ENCODE data around the gene SMC6. TPM values are rescaled to one million over a fixed set of nuclear protein-coding genes. Genes with fewer than 3 reads are reported as not detected.

SMC6 gene, protein sequence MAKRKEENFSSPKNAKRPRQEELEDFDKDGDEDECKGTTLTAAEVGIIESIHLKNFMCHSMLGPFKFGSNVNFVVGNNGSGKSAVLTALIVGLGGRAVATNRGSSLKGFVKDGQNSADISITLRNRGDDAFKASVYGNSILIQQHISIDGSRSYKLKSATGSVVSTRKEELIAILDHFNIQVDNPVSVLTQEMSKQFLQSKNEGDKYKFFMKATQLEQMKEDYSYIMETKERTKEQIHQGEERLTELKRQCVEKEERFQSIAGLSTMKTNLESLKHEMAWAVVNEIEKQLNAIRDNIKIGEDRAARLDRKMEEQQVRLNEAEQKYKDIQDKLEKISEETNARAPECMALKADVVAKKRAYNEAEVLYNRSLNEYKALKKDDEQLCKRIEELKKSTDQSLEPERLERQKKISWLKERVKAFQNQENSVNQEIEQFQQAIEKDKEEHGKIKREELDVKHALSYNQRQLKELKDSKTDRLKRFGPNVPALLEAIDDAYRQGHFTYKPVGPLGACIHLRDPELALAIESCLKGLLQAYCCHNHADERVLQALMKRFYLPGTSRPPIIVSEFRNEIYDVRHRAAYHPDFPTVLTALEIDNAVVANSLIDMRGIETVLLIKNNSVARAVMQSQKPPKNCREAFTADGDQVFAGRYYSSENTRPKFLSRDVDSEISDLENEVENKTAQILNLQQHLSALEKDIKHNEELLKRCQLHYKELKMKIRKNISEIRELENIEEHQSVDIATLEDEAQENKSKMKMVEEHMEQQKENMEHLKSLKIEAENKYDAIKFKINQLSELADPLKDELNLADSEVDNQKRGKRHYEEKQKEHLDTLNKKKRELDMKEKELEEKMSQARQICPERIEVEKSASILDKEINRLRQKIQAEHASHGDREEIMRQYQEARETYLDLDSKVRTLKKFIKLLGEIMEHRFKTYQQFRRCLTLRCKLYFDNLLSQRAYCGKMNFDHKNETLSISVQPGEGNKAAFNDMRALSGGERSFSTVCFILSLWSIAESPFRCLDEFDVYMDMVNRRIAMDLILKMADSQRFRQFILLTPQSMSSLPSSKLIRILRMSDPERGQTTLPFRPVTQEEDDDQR
- total RNA-seq: 30.0 and 32.4 TPM in 2 replicates

GRCh38 chr2:17753803-17754663, at the start of gene SMC6, which contains the start of gene GEN1:
Gene SMC6, minus strand, starts transcription at chr2:17753810. Its CDS starts 7,864 bp downstream, at chr2:17745946.
Gene GEN1, plus strand, starts transcription at chr2:17754138. Its CDS starts 5,806 bp downstream, at chr2:17759944.
- DNase-seq: peak; percentile 90

DNA sequence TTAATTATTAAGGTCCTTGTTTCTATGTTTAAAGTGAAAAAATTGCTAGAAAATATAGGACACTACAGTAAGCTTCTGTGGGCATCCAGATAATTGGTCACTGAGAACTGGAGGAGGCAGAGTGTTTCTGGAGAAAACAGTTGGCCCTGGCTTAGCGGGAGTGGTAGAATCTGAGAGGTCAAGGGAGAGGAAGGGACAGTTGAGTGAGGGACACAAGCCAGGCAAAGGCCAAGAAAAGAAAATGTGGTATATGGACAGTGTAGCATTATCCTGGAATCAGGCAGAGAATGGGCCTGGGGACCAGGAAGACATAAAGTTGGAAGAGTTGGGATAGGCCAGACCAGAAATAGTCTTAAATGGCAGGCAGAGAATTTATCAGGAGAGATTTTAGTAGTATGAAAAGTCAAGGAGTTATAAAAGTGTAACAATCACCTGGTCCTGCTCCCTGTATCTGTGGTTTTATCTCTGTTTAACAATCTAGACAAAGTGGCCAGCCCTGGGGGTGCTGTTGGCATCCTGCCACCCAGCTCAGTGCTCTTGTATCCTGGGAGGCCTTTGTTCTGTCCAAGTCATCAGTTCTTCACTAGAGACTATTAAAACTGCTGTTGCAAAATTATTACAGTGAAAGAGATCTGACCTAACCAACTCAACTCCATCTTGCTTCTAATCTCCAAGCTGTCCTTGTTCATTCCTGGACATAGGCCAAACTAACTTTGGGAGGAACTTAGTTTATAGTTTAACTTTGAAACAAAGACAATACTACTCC, 47.3 kb upstream of the SMC6 start:
- DNase-seq: no peak

GRCh38 chr2:17800219-17800618, 46.6 kb upstream of the SMC6 start:
- DNase-seq: no peak

- no peak for DNase-seq
These were observed 45.9 kb upstream of the SMC6 start for GRCh38 chr2:17799301-17800120.

DNA sequence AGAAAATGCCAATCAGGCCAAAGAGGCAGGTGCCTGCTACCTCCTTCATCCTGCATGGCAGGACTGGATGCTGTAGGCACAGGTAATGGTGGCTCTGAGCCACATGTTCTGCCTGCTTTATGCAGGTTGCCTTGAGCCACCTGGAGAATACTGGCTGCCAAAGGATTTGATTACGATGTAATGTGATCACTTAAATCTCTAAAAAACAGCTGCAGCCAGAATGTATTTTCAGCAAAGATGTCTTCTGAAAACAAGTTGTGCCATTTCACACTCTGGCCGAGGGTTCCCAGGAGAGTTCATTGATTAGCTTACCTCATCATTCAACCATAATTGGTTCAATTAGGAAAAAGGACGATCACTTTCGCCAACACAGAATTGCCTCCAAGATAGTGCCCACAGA, 44.7 kb upstream of the SMC6 start:
- no peak for DNase-seq

- DNase-seq: no peak
These were observed 41.7 kb upstream of the SMC6 start for GRCh38 chr2:17795309-17795708.

DNA sequence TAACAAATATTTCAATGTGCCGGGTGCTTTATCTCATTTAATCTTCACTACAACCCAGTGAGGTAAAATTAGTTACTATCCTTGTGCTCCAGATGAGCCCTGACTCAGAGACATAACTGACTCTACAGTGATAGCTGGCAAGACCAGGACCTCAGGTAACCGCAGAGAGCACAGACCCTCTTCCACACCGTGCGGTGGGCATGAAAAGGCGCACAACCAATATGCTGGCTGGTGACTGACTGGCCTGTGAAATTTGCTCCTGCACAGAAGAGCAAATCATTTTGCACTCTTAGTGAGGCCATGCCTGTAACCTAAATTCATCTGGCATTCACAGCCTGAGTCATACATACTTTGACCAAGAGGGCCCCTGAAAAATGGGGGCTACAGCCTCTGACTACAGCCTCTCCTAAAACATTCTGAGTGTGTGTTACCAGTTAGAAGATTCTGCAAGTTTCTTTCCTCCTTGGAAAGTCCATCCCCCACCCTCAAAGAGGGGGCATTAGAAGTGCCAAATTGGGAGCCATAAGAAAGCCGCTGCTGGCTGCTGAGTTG, 40.3 kb upstream of the SMC6 start:
- no peak for DNase-seq

DNA sequence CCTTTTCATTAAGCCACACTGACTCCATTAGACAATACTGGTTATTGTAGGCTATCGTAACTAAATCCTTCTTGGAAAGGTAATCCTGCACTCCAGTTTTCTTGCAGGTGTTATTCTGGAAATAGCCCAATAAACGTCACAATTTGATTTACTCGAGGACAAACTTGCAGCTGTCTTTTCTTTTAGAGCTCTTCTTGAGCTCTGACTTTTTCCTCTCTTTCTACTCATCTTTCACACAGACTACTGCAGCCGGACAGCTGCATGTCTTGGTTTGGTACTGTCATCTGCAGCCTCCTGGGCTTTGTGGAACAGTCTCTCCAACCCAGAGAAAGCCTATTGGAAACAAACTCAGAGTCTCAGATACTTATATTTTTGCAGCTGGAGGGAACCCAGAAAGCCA, 39.7 kb upstream of the SMC6 start:
- no peak for DNase-seq

DNA sequence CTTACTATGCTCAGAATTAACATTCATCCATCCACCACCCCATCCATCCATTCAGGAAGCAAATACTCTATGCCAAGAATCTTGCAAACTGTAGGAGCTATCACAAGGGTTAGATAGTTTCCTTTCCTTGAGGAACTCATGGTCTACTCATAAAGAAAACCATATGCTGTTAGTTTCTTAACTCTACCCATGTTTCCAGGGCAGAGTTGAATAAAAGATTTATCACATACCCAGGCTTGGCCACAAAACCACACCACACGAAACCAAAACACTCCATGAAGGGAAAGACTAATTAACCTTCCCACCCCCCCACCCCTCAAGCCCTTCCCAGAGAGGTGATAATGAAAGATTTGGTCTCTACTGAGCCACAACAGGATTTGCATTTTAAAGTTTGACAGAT, 38.9 kb upstream of the SMC6 start:
- DNase-seq: no peak

GRCh38 chr2:17791817-17792130, 38.2 kb upstream of the SMC6 start:
- no peak for DNase-seq

GRCh38 chr2:17791121-17791816, 37.7 kb upstream of the SMC6 start:
- peak; percentile 97 for DNase-seq

GRCh38 chr2:17790536-17790935, 36.9 kb upstream of the SMC6 start:
- DNase-seq: no peak

DNA sequence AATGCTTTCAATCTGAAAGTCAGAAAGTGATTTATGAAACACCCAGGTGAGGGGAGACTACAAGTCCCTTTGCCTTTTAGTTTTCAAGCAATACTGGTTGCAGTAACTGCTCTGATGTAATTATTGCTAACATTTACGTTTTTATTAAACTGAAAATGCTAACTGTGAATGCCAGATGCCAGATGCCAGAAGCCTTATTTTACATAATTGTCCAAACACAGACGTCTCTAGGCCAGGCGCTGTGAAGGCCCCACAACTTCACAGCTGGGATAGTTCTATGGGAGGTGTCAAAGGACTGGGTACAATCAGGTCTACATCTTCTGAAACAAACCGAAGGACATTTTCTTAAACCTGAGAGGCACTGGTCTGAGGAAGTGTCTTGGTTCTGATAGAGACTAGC, 35.2 kb upstream of the SMC6 start:
- no peak for DNase-seq

DNA sequence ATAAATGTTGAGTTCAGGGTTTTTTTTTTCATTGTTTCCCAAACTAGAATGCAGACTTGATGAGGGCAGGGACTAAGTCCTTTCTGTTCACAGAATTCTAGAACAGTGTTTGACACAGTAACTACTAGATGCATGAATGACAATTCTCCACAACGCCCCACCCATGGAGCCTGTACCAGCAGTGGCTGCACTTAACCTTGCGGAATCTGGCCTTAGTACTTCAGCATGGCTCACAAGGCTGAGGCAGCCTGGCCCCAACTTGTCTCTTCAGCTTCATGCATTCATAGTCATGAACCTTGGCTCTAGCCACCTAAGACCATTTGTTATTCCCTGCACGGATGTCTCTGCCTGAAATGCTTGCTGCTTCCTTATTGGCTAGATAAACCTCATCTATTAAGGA, 33.1 kb upstream of the SMC6 start:
- DNase-seq: no peak

- no peak for DNase-seq
These were observed 27.9 kb upstream of the SMC6 start for GRCh38 chr2:17781482-17781881.

DNA sequence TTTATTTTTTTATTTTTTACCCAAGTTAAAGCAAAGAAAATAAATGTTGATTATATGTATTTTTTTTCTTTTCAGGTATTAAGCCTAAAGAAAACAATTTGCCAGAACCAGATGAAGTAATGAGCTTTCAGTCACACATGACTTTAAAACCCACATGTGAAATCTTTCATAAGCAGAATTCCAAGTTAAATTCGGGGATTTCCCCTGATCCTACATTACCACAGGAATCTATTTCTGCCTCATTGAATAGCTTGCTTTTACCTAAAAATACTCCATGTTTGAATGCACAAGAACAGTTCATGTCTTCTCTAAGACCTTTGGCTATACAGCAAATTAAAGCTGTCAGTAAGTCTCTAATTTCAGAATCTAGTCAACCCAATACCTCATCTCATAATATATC, 26.9 kb upstream of the SMC6 start:
- DNase-seq: no peak

GRCh38 chr2:17772532-17772931, 18.9 kb upstream of the SMC6 start:
- no peak for DNase-seq

DNA sequence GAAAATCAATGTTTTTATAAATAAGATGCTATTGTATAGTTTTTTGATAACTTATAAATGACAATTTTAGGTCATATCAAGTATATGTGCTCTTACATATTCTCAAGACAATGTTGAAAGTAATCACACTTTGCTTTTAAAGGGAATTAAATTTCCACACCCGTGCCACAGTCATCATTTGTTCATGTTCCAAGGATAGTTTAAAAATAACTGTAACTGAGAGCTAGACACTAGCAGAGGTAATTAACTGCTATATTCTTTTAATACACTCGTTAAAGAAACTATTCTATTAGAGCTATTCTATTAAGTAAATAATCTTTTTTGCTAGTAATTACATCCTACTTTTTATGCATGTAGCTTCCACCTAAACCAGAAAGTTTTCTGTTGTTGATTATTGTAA, 18.3 kb upstream of the SMC6 start:
- no peak for DNase-seq

- DNase-seq: no peak
These were observed 15.3 kb upstream of the SMC6 start for GRCh38 chr2:17768894-17769293.

GRCh38 chr2:17765398-17765797, 11.8 kb upstream of the SMC6 start:
- no peak for DNase-seq

All from dermis blood vessel endothelial cell (primary cell).